HCEC 1CT (cell line): ENCODE measurements around the gene CGRRF1.

Source experiments
- DNase-seq: peaks from one replicate; pipeline ENCODE4 v3.0.0-alpha.2; 2017

The CGRRF1 gene

DNA sequence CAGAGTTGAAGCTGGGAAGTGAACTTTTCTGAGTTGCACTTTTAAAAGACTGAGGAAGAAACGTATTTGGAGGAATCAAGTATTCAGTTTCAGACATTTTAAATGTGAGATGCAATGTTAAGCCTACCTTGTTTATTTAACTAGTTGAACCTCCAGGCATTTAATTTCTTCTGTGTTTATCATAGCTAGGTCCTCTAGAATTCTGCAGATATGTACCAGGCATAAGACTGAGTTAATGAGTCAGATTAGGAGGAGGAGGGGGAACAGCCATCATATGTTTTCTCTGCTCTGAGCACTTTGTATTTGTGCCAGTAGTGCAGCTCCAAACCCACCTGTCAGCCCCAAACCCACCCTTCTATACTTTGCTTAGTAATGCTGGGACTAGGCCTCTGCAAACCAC, 40.8 kb downstream of the CGRRF1 start:
- peak; percentile 11 for DNase-seq

DNA sequence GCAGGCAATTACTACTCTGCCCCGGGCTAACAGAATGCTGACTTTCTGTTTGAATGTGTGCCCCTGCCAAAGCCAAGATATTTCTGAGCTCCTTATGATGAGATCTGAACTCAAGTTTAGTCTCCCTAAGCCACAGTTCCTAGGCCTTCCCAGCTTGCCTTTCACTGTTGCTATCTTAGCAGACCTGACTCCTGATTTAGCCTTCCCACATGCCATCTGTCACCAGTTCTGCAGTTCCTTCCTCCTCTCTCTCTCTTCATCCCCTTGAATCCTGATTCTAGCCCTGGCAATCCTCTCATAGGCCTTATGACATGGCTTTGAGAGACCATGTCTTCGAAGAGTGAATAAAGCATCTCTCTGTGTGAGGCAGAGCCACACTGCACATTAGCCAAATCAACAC, 44.7 kb downstream of the CGRRF1 start:
- DNase-seq, result no peak

DNA sequence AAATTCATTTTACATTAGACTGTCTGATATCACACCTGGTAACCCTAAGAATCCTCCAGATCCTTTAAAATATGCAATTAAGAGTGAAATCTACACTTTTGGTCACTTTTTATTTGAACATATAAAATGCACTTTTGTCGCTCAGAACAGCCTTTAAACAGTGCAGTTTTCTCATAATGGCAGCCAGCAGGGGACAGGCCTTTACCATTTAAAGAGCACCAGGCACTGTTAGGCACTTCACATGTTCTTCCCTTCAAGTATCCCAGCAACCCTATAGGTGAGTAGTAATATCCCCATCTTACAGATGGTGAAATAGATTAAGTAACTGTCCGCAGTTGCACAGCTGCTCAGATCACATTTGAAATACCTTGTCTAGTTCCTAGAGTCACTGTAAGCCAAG, 45.9 kb downstream of the CGRRF1 start:
- no peak for DNase-seq

DNA sequence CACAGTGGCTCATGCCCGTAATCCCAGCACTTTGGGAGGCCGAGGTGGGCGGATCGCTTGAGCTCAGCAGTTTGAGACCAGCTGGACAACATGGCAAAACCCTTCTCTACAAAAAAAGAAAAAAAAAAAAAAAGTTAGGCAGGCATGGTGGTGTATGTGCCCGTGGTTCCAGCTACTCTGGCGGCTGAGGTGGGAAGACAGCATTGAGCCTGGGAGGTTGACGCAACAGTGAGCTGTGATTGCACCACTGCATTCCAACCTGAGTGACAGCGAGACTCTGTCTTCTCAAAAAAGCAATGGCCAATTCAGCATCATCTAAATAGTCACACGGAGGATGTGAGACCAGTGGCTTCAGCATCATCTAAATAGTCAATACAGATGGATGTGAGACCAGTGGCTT, 46.8 kb downstream of the CGRRF1 start:
- no peak for DNase-seq

DNA sequence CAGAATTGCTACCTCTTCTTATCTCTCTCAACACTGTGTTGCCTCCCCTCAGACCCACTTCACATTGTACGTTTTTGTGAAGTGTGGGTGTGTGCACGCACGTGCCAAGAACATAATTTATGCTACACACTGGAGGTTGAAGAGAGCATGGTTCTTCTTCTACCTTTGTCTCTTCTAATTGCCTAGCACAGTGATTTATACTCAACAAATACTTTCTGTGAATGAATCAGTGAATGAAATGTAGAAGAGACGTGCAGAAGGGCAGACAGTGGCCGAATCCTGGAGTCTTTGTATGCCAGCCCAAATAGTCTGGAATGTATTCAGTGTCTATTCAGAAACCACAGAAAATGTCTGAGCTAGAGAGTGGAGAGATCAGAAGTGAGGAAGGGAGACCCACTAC, 52.6 kb downstream of the CGRRF1 start:
- DNase-seq, result no peak

DNA sequence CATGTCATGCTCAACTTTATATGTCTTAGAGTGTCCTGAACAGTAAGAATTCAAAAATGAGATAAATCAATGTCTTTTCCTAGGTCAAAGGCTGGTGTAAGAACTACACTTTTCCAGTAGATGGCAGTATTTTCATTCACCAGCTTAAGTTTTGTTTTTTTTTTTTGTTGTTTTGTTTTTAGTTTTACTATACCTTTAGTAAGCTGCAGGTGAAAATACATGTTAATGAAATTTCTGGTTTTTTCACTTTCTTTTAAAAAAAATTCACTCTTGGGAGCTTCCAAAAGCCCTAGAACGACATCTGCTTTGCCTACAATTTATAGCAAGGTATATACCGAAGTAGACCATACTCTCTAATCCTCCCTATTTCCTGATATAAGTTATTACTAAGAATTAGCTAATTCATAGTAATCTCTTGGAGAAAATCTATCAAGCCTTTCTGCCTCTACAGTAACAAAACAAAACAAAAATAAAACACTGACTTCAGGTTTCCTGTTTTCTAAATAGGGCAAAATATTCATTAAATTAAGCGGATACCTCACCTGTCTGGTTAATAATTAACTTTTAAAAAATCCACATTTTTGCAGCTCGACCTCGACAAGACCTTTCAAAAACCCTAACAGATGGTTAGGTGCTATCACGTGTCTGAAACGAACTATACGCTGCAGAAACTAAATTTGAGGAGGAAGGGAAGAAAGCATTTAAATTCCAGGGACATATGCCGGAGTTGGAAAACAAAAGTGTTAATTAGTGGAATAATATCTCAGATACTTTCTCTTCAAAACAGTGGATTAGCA, 54.6 kb downstream of the CGRRF1 start:
- DNase-seq, result peak; percentile 45

DNA sequence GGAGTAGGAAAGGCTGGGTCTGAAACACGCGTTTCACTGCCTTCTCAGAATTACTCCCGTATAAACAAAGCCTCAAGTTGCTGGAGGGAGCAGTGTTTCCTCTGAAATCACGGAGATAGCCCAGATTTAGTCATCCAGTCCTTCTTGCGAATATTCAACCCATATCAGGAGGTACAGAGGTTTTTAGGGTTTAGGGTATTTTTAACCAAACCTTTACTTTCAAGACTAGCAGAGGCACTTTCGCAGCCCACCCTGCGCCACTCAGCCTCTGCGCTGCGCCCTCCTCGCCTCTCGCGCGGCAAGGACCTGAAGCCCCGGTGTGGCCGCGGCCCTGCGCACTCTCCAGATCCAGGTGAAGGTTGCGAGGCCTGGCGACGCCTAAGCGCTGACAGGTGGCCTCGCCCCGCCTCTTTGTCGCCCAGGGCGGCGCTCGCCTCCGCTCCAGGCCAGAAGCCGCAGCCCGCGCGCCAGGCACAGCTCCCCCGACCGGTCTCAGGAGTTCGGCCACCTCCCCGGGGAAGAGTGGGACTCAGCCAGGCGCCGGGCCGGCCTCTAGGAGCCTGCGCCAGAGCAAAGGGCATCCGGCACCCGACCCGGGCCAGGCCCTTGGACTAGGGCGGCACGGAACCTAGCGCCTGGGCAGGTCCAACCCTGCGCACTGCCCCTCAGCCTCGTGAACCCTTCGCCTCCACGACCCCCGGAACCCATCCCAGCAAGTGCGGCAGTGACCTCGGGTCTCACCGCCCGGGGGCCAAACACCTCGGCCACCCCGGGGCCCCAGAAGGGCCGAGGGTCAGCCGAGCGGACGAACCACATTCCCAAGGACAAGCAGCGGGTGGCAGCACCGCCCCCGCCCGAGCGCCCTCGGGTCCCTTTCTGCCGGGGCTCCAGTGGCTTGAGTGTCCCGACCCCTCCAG, 55.4 kb downstream of the CGRRF1 start:
- DNase-seq, result peak; percentile 77

DNA sequence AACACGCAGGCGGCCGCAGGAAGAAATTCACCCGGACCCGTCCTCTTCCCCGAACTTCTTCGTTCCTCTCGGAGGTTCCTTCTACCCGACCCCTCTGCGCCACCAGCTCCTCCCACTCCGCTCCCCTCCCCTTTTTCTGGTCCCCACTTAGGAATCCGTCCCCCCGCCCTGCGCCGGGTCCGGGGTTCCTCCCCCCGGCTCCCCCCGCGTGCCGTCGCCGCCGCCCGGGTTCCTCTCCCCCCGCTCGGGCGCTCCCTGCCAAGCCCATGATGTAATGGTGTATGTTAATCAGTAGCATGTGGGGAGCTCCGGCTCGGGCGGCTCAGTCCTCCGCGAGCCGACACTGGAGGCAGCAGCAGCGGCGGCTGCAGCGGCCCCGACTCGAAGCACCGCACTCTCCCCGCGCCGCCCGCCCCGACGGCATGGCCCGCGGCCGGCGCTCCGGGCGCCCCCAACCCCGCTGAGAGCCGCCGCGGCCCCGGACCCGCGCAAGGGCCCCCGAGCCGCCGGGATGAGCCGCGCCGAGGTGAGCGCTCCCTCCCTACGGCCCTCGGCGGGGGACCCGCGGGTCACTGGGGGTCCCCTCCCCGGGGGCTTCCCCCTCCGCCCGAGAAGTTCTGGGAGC, 56.2 kb downstream of the CGRRF1 start:
- DNase-seq, result peak; percentile 91

DNA sequence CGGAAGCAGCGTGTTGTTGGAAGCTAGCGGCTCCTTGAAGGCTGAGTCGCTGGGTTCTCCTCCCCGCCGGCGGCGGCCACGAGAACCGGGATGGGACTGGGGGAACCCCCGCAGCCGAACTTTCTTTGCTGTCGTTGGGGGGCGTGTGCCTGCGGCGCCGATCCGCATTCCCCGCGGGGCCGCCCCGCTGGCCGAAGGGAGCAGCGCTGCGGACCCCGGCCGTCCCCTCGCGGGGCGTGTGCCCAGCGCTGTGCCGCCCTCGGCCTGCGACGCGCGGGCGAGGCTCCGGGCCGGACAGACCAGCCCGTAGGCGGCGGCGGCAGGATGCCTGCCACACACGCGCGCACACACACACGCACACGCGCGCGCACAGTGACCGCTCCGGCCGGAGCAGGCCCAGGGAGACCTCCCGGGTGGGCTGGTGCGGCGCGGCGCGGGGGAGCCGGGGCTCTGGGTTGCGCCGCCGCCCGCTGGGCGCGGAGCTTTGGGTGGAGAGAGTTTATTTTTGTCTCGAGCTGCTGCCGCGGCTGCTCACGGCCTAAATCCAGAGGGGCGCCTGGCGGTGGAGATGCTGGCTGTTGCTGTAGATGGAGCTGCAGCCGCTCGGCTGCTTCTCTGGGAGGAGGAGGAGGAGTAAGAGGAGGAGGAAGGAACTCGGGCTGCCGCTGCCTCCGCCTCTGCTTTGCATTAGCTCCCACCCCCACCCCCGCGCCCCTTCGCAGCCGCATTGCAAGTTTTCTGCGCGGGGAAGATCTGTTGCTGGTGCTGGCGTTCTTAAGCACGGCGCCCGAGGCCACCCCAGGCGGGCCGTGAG, 56.9 kb downstream of the CGRRF1 start, which contains the start of gene SAMD4A:
Gene SAMD4A (plus strand): TSS at position 719 of the 814 bp plus-strand sequence. CDS start 789 bp downstream, outside the sequence.
- peak; percentile 85 for DNase-seq

DNA sequence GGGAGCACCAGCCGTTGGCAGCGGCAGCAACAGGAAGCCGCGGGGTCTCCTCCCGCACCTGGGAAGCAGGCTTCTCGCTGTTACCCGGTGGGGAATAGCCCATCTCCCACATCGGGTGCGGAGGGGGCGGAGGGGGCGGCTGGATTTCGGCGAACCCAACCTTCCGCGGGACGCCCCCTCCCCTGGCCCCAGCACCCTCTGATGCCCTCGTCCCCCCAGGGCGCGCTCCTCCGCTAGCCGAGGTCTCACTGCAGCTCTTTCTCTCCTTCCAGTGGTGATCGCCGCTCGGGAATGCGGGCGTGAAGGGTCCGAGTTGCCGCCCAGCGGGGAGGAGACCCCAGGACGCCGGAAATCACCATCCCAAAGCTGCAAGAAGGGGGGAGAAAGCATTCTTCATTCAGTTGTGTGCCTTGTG, 57.5 kb downstream of the CGRRF1 start:
- peak; percentile 33 for DNase-seq

DNA sequence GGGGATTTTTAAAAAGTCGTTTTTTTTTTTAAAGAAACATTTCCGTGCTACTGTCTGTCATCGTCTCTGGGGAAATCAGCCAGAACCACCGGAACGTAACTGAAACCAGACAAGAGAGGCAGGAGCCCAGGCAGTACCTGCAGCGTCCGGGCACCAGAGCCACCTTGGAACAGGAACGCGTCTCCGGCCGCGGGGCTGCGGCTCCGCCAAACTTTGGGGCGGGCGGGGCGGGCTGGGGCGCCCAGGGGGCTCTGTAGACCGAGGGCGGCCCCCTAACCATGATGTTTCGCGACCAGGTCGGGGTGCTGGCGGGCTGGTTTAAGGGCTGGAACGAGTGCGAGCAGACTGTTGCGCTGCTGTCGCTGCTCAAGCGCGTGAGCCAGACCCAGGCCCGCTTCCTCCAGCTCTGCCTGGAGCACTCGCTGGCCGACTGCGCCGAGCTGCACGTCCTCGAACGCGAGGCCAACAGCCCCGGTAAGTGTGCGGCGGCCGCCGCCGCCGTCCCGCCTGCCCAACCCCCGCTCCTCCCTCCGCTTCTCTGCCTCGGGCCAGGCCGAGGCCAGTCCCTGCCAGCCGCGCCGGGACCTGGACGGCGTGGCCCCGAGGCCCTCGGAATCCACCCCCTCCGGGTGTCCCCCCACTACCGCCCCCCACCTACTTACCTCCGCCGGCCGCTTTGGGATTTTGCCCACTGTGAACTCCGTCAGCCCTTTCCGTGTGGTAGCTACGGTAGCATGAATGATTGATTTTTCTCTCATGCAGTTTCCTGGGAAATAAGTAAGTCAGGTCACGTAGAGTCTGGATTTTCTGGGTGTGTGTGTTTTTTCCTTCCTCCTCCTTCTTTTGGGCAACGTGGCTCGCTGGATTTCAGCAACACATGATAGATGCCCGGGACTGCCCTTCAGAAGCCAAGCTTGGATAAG, 58.2 kb downstream of the CGRRF1 start:
- peak; percentile 40 for DNase-seq

DNA sequence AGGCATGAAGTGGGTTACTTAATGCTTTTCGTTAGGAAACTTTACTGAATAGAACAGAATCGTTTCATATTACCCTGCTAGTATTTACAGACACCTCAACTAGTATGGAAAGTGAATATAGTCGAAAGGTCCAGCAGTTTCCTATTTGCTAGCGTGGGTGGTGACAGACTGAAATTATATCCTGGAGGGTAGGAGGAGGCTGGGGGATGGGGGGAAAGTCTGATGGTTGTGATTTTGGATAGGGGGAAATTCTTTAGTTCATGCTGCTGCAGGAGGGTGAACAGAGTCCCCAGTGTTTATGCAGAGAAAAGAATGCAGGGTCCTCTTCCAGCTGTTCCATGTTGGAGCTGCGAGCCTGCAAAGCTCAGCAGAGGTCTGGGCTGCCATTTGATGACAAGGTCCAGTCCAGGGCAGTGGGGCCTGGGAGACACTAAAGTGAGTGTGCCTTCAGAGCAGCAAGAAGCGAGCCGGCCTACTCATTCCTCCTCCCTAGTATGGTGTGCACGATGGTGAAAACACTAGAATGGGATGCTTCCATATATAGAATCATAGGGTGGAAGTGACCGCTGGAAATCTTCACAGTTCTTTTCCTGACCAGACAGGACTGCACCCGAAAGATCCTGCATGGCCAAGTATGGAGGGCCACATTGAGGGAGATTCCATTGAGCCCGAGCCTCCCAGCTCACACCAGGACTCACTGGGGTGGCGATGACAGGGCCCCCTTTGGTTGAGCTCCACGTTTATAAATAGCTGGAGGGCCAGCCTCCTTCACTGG, 59.3 kb downstream of the CGRRF1 start:
- peak; percentile 62 for DNase-seq

DNA sequence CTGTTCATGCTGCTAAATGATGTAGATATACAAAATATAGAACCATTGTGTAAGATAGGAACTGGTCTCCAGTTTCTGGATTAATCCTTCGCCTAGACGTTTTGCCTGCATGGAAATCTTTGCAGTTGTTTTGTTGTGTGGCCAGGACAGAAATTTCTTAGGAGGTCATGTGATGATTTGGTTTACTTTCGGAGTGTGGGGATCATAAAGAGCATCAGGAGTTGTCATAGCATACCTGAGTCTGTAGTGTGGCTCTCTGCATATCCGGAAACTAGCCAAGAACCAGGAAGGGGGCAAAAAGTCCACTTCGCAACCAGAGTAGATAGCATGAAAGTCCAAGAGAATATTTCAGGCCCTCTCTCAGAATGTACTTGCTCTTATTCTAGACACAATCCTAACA, 60.3 kb downstream of the CGRRF1 start:
- no peak for DNase-seq

DNA sequence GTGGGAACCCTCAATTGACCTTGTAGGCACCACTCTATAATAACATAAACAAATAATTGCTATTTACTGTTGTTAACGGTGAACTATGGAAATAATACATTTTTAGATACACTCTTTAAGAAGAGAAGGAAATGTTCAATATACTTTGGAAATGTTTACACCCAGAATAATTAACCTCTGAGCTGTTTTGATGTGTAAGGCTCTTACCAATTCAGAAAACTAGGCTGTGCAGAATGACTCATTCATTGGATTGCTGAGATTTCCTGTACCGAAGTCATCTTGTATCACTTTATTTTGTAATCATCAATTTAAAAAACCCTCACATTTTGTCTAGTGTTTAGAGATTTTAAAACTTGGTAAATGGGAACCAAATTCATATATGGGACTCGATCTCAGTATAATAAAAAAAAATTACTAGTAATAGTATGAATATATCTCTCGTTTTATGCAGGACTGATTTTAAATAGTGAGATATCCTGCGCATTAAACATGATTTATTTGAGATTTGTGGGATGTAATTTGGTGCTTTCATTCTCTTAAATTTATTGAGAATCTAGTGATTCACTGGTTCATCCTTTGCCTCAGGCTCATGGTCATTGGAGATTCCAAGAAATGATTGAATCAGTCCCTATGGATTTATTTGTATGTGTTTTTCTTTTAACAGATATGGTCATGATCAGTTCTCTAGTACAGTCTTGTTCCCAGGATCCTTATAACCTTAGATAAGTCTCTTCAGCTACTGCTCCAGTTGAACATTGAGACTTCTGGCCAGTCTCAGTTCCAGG, 61.1 kb downstream of the CGRRF1 start:
- peak; percentile 95 for DNase-seq

DNA sequence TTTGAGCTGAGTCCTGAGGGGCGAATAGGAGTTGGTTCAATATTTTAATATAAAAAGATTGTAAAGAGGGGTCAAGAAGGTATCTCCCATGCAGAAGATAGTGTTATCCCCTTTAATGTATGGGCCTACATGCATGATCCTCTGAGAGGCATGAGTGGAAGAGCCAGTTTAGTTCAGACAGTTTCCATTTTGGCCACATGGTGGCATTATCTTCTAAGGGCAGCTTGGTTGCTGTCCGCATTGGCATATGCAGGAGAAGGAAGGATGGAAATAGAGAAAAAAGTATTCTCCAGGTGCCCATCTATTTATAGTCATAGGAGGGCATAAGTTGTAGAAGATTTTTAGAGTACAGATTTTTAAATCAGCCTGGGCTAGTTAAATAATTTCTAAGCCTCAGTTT, 62.6 kb downstream of the CGRRF1 start:
- peak; percentile 24 for DNase-seq

DNA sequence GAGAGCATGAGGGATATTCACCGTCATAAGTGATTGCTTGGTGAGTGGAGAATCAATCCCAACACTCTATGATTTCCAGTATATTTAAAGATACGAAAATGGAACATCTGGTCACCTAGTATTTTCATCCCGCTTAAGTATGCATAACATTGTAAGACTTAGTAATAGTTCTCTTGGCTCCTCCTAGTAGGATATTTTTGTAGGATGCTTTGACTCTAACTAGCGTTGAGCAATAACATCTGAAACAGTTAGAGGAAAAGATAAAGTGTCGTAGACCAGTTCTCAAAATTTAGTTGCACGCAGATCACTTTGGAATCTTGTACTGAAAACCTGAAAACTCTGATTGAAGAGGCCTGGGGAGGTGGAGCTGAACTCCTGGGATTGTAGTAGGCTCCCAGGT, 64.8 kb downstream of the CGRRF1 start:
- DNase-seq, result no peak

DNA sequence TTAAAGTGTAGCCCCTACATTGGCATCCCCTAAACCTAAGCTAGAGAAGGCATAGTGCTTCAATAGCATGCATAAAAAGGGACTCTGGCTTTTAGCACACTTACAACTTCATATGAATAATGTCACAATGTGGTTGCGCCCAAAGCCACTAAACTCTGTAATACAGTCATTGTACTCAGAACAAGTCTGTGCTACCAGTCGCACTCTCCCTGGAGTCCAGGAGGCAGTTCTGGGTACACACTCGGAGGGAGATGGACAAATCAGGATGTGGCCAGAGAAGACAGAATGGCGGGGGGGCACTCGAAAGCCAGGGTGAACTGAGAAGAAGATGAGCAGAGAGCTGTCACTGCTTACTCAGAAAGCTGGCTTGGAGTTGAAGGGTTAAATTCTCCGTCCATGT, 67.8 kb downstream of the CGRRF1 start:
- no peak for DNase-seq

DNA sequence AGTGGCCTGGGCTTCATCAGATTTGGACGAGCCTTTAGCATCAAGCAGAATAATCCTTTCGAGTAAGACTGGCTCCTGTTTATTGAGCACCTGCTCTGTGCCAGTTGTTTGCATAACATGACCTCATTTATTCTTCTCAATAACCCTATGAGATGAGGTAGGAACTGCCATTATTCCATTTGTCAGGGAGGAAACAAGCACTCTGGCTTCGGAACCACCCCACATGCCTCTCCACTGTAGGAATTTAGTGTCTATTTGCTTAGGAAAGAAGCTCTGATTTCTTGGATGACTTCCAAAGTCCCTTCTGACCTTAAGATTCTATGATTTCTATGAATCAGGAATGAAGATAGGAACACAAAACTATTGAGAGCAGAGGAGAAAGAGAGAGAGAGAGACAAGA, 68.3 kb downstream of the CGRRF1 start:
- no peak for DNase-seq

DNA sequence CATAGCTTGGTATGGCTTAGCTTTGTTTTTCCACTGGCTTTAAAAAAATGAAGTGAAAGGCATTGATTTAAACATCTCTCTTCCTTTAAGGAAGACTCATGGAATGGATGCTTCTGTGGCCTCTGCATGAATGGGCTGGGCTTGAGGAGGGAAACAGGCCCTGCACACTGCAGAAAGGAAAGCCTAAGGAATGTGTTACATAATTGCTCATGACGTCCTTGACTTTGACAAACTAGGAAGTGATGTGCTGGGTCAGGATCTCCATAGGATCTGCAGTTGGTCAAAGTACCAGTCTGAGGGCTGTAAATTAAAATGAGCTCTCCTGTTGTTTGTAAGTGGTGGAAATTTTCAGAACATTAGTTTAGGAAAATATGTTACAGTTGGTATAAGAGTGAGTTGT, 69.9 kb downstream of the CGRRF1 start:
- DNase-seq, result peak; percentile 51

DNA sequence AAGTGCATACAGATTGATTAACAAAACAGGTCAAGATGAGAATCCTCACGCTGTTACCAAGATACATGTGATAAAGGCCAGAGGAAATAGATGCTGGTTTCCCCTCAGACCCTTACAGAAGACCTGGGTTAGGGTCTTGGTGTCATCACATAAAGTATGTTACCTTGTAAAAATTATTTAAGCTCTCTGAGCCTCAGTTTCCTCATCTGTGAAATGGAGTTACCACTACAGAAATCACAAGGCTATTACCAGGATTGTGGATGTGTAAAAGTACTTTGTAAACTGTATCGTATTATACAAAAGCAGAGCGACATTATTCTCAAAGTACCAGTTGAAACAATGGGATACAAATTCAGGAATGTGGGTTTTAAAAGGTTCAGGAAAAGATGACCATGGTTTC, 71.2 kb downstream of the CGRRF1 start:
- no peak for DNase-seq
